Activated T-cell treated with anti-CD3 and anti-CD28 coated beads, Interleukin-2, amount 50 U/mL, for 24 hours (primary cell): ENCODE measurements around the gene NRTN.

Source experiments
- DNase-seq: peaks from one replicate; pipeline ENCODE4 v3.0.0-alpha.2; 2020
- H3K27ac Mint-ChIP-seq: 2 replicates; pipeline ENCODE4 v1.8.0; 2020; ENCODE audit warnings: mild to moderate bottlenecking, mixed read lengths
- H3K27me3 Mint-ChIP-seq: 2 replicates; pipeline ENCODE4 v1.8.0; 2020; ENCODE audit warnings: mixed read lengths
- H3K36me3 Mint-ChIP-seq: 2 replicates; pipeline ENCODE4 v1.8.0; 2020; ENCODE audit warnings: low read depth, mixed read lengths
- H3K4me1 Mint-ChIP-seq: 2 replicates; pipeline ENCODE4 v1.8.0; 2020; ENCODE audit warnings: low read depth, mixed read lengths
- H3K4me3 Mint-ChIP-seq: 2 replicates; pipeline ENCODE4 v1.8.0; 2020; ENCODE audit warnings: mild to moderate bottlenecking, moderate library complexity, mixed read lengths
- H3K9me3 Mint-ChIP-seq: 2 replicates; pipeline ENCODE4 v1.8.0; 2020; ENCODE audit warnings: mixed read lengths

Gene NRTN

DNA sequence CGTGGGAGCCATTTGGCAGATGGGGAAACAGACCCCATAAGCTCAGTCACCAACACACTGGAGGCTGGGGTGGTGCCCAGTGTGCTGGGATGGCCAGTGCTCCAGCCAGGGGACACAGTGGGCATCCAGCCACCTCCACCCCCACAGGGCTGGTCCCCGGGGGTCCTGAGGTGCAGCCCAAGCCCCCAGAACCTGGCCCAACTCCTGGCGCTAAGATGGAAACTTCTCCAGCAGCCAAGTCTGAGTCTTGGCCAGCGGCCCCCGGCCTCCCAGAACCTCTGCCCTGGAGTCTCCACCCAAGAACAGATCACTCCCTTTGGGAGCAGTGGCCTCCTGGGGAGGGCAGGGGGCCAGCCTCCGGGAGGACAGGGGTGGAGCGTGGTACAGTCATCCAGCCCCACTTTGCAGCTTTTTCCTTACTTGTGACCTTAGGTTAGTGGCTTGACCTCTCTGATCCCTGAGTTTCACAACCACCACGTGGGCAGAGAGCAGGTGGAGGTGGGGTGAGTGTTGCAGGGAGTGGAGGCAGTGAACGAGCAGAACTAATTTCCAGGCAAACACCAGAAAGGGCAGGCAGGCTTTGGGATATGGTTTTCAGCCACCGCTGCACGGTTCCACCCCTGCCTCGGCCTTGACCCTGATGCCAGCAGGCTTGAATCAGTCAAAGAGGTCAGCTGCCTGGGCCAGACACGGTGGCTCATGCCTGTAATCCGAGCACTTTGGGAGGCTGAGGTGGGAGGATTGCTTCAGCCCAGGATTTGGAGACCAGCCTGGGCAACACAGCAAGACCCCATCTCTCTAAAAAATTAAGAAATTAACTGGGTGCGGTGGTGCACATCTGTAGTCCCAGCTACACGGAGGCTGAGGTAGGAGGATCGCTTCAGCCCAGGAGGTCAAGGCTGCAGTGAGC is 4.3 kb upstream of the NRTN start:
- Mint-ChIP-seq H3K4me3 (no peak overlapping the region), H3K4me1 (peaks cover 26% of the 10 kb centered on the region), H3K27me3 (peaks cover 37% of the 10 kb centered on the region), H3K9me3 (no peaks in the 10 kb centered on the region), H3K27ac (no peak overlapping the region), H3K36me3 (no peaks in the 10 kb centered on the region)
- DNase-seq: no peak

- Mint-ChIP-seq H3K27ac (peak overlapping the region; percentile 32), H3K9me3 (no peaks in the 10 kb centered on the region), H3K27me3 (peaks cover 37% of the 10 kb centered on the region), H3K4me1 (peaks cover 26% of the 10 kb centered on the region), H3K36me3 (no peaks in the 10 kb centered on the region), H3K4me3 (no peak overlapping the region)
- no peak for DNase-seq
These were observed 2.9 kb upstream of the NRTN start for GRCh38 chr19:5801796-5802619.

DNA sequence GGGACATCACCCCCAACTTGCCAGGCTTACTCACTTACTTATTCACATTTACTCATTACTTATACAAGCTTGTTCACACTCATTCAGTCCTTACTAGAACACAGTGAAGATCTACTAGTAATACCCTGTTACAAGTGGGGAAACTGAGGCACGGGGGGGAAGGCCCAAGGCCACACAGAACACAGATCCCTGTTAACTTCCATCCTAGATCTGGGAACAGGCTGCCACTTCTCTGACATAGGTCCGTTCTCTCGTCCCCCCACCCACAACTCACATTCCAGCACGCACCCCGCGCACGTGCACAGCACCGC is 1.5 kb upstream of the NRTN start:
- Mint-ChIP-seq H3K36me3 (no peaks in the 10 kb centered on the region), H3K9me3 (no peaks in the 10 kb centered on the region), H3K27me3 (peaks cover 37% of the 10 kb centered on the region), H3K4me3 (peak overlapping the region; percentile 70), H3K27ac (peak overlapping the region; percentile 57), H3K4me1 (peaks cover 26% of the 10 kb centered on the region)
- DNase-seq: no peak

DNA sequence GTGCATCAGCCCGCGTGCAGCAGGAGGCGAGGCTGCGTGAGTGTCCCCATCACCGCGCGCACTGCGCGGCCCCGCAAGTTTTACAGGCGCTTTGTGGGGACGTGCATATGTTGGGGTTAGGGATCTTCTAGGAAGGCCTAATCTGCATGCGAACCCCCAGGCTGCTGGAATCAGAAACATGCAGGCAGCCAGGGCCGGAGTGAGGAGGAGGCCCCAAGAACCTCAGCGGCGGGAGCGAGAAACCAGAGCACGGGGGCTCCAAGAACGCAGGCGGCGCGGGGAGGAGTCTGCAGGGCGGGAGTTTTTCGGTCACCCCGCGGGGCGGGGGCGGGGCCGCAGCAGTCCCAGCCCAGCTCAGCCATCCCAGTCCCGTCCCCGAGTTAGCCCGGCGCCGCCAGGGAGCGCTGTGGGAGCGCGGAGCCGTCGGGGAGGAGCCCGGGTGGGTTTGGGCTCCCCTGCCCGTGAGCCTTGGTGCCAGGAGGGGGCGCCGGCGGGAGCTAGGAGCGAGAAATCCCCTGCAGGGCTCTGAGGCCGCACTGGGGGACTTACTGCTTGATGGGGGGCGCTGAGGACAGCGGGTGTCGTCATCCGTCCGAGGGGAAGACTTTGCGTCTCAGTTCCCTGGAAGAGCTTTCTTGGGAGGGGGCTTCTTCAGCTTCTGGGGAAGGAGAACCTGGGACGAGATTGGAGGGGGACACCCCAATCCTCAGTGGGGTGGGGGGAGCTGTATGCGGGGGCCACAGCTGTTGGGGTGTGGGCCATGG is 933 bp upstream of the NRTN start:
- Mint-ChIP-seq H3K27ac (peak overlapping the region; percentile 71), H3K4me1 (peaks cover 26% of the 10 kb centered on the region), H3K27me3 (peaks cover 34% of the 10 kb centered on the region), H3K9me3 (no peaks in the 10 kb centered on the region), H3K4me3 (peak overlapping the region; percentile 70), H3K36me3 (no peaks in the 10 kb centered on the region)
- peak; percentile 98 for DNase-seq

- peak; percentile 75 for DNase-seq
- H3K36me3 Mint-ChIP-seq: no peaks in the 10 kb centered on the region
- peaks cover 26% of the 10 kb centered on the region for H3K27me3 Mint-ChIP-seq
- peak overlapping the region; percentile 37 for H3K27ac Mint-ChIP-seq
- H3K4me3 Mint-ChIP-seq: peak overlapping the region; percentile 64
- peaks cover 24% of the 10 kb centered on the region for H3K4me1 Mint-ChIP-seq
- no peaks in the 10 kb centered on the region for H3K9me3 Mint-ChIP-seq
These were observed 730 bp downstream of the NRTN start for GRCh38 chr19:5805462-5806132.

DNA sequence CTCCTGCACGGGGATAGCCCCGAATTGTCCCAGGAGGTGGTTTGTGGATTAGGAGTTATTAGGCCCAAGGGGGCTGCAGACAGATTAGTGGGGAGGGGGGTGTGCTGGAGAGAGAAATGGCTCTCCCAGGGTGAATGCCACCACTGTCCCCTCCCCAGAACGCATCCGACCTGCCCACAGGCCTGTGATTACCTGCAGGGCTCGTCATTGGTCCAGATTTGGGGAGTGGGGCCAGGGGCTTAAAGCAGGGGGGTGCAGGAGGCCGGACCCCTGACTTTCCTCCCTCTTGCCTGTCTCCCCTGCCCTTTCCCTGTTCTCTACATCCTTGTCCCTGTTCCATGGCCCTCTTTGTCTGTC is 1.2 kb downstream of the NRTN start:
- Mint-ChIP-seq H3K4me1 (peaks cover 24% of the 10 kb centered on the region), H3K4me3 (no peak overlapping the region), H3K27ac (no peak overlapping the region), H3K9me3 (no peaks in the 10 kb centered on the region), H3K27me3 (peaks cover 21% of the 10 kb centered on the region), H3K36me3 (no peaks in the 10 kb centered on the region)
- DNase-seq: no peak

GRCh38 chr19:5806905-5807304 is 2.0 kb downstream of the NRTN start:
- H3K27me3 Mint-ChIP-seq: peaks cover 16% of the 10 kb centered on the region
- H3K4me1 Mint-ChIP-seq: peaks cover 23% of the 10 kb centered on the region
- no peak overlapping the region for H3K4me3 Mint-ChIP-seq

DNA sequence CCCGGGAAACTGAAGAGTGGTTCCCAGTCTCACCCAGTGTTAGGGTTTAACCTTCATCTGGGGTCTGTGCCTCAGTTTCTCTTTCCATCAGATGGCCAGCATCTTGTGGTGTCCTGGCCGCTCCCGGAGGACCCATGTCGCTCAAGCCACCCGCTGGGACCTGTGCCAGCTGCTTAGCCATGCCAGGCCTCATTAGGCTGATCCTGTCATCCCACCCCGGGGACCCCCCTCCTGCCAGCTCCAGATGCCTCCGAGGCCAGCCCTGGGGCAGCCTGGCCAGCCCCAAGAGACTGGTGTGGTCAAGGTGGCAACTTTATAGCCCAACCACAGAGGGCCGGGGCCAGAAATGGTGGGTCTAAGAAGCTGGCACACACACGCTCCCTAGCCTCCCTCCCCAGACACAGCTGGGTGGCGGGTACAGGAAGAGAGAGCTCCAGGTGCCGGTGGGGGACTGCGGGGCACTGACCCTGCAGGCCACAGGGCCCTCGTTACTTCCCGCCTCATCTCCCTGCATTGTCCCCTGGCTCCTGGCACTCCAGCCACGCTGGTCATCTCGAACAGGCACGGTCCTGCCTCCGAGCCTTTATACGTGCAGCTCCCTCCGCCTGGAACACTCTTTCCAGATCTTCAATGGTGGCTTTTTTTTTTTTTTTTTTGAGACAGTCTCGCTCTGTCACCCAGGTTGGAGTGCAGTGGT is 3.4 kb downstream of the NRTN start:
- H3K36me3 Mint-ChIP-seq: no peaks in the 10 kb centered on the region
- peaks cover 10% of the 10 kb centered on the region for H3K27me3 Mint-ChIP-seq
- no peaks in the 10 kb centered on the region for H3K9me3 Mint-ChIP-seq
- peaks cover 13% of the 10 kb centered on the region for H3K4me1 Mint-ChIP-seq
- H3K27ac Mint-ChIP-seq: no peak overlapping the region
- no peak overlapping the region for H3K4me3 Mint-ChIP-seq
- no peak for DNase-seq

More at GRCh38 chr19:5806905-5807304, 2.0 kb downstream of the NRTN start:
- no peak for DNase-seq
- no peaks in the 10 kb centered on the region for H3K36me3 Mint-ChIP-seq
- H3K9me3 Mint-ChIP-seq: no peaks in the 10 kb centered on the region
- H3K27ac Mint-ChIP-seq: no peak overlapping the region

- Mint-ChIP-seq H3K4me1 (peaks cover 6% of the 10 kb centered on the region), H3K27me3 (peaks cover 9% of the 10 kb centered on the region), H3K27ac (no peak overlapping the region), H3K4me3 (no peak overlapping the region), H3K9me3 (no peaks in the 10 kb centered on the region), H3K36me3 (no peaks in the 10 kb centered on the region)
- no peak for DNase-seq
These were observed 4.2 kb downstream of the NRTN start for GRCh38 chr19:5809053-5809452.

GRCh38 chr19:5809469-5809868 is 4.6 kb downstream of the NRTN start:
- no peak overlapping the region for H3K27ac Mint-ChIP-seq
- H3K36me3 Mint-ChIP-seq: no peaks in the 10 kb centered on the region

GRCh38 chr19:5811117-5811516 is 6.2 kb downstream of the NRTN start:
- H3K4me1 Mint-ChIP-seq: no peaks in the 10 kb centered on the region
- H3K4me3 Mint-ChIP-seq: no peak overlapping the region
- no peak overlapping the region for H3K27ac Mint-ChIP-seq
- H3K27me3 Mint-ChIP-seq: peaks cover under 1% of the 10 kb centered on the region
- DNase-seq: no peak
- no peaks in the 10 kb centered on the region for H3K36me3 Mint-ChIP-seq
- H3K9me3 Mint-ChIP-seq: no peaks in the 10 kb centered on the region

More at GRCh38 chr19:5809469-5809868, 4.6 kb downstream of the NRTN start:
- H3K4me1 Mint-ChIP-seq: peaks cover 2% of the 10 kb centered on the region
- H3K9me3 Mint-ChIP-seq: no peaks in the 10 kb centered on the region
- no peak overlapping the region for H3K4me3 Mint-ChIP-seq
- peaks cover 5% of the 10 kb centered on the region for H3K27me3 Mint-ChIP-seq
- no peak for DNase-seq

- Mint-ChIP-seq H3K4me3 (no peak overlapping the region), H3K4me1 (no peaks in the 10 kb centered on the region), H3K36me3 (no peaks in the 10 kb centered on the region), H3K27ac (no peak overlapping the region), H3K9me3 (no peaks in the 10 kb centered on the region), H3K27me3 (peaks cover 9% of the 10 kb centered on the region)
- no peak for DNase-seq
These were observed 9.4 kb downstream of the NRTN start for GRCh38 chr19:5814123-5814851.

DNA sequence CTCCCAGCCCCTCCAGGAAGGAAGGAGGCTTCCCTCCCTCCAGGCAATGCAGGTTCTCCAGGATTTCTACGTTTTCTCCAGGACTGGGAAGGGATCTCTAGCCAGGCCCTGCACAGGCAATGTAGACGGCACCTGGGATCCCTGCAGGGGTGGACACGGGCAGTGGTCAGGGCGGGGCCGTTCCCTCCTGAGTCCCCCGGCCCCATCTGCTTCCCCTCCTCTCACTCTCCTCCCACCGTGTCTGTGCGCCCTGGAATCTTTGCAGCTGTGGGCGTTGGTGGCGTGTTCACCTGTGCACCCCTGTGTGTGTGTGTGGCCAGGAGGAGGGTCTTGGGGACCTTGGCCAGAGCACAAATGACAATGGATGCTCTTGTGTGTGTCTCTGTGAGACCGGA is 10.0 kb downstream of the NRTN start:
- Mint-ChIP-seq H3K9me3 (no peaks in the 10 kb centered on the region), H3K4me1 (no peaks in the 10 kb centered on the region), H3K27ac (no peak overlapping the region), H3K36me3 (no peaks in the 10 kb centered on the region), H3K27me3 (peaks cover 9% of the 10 kb centered on the region), H3K4me3 (no peak overlapping the region)
- DNase-seq: no peak
